Esophagus (tissue), 2 donors: Measurements from ENCODE around the gene SPOP. TPM values are rescaled to one million over a fixed set of nuclear protein-coding genes. Genes with fewer than 3 reads are reported as not detected.

Source experiments
- H3K27ac ChIP-seq, 2 donors: one replicate each; pipeline ENCODE4 v1.5.1; 2013; ENCODE audit warnings: low read depth in 2 of 2, mild to moderate bottlenecking in 2 of 2, inconsistent platforms in 1 of 2, low read length in 1 of 2, moderate library complexity in 1 of 2
- H3K27me3 ChIP-seq, 2 donors: one replicate each; pipeline ENCODE4 v1.6.1; 2013; ENCODE audit warnings: low read length in 2 of 2, control low read depth in 1 of 2, mild to moderate bottlenecking in 1 of 2; ENCODE audit not compliant: insufficient read depth in 2 of 2, control insufficient read depth in 1 of 2
- H3K36me3 ChIP-seq, 2 donors: one replicate each; pipeline ENCODE4 v1.6.1; 2013; ENCODE audit warnings: low read length in 1 of 2; ENCODE audit not compliant: control insufficient read depth in 2 of 2, insufficient read depth in 2 of 2
- H3K4me1 ChIP-seq, 2 donors: one replicate each; pipeline ENCODE4 v1.6.1; 2013; ENCODE audit warnings: low read length in 1 of 2; ENCODE audit not compliant: control insufficient read depth in 2 of 2, insufficient read depth in 2 of 2
- H3K4me3 ChIP-seq, 2 donors: one replicate each; pipeline ENCODE4 v1.5.1; 2013; ENCODE audit warnings: low read length in 2 of 2, mild to moderate bottlenecking in 2 of 2, low read depth in 1 of 2, moderate library complexity in 1 of 2
- H3K9me3 ChIP-seq, 2 donors: one replicate each; pipeline ENCODE4 v1.6.1; 2013; ENCODE audit warnings: mild to moderate bottlenecking in 2 of 2, low read depth in 1 of 2, low read length in 1 of 2, moderate library complexity in 1 of 2; ENCODE audit not compliant: control insufficient read depth in 2 of 2, insufficient read depth in 1 of 2
- WGBS, 2 donors: extraction: QIAGEN DNeasy Blood & Tissue Kit; methylation state at CpG; one replicate each; pipeline ENCODE4 v1.1.7; 2013; 5-methylcytosine and 5-hydroxymethylcytosine counted together
- polyA plus RNA-seq, 2 donors: library from polyadenylated mRNA; stranded (reverse); fragments of 200-250 nt; gene quantifications; one replicate each; pipeline ENCODE4 v1.2.3, GENCODE V29; 2013
- donor health status: healthy with polysubstance abuse.
- donor health status: Bipolar disorder and iron deficiency.

Gene SPOP
- polyA plus RNA-seq, 2 donors, result 15.1 to 22.6 TPM

DNA sequence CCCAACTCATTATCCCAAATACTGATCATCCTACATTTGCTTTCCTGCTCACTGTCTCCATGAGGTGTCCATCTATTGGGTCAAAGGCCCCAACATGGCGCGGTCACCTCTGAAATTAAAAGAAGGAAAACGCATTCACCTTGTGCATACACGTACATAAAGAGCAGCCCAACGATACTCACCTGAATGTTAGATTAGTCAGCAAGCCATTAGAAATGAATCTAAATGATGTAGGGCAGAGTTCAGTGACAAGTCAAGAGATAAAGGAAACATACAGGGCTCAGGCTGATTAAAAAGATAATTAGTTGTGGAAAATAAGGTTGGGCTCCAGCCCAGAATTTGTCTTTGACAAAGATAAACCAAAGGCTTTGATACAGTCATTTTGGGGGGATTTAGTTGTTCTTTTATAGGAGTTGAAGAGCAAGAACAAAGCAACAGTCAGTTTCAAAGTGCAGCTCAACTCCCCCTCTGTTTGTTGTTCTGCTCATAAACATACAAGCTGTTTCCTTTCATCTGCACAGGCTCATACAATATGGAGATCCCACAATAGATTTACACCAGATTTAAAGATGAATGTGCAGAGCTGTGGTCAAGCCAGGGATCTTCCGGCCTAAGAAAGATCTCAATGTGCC is 81.2 kb downstream of the SPOP start:
- H3K27me3 ChIP-seq, result no peaks in the 10 kb centered on the region
- WGBS, 2 donors, result 85 to 89% methylated on average over 6 of the region's 6 CpGs
- peaks cover 4 to 9% of the 10 kb centered on the region in 2 donors for H3K36me3 ChIP-seq
- H3K9me3 ChIP-seq, result no peaks in the 10 kb centered on the region
- no peaks in the 10 kb centered on the region for H3K4me1 ChIP-seq
- H3K4me3 ChIP-seq, result no peak overlapping the region
- H3K27ac ChIP-seq, result no peak overlapping the region

DNA sequence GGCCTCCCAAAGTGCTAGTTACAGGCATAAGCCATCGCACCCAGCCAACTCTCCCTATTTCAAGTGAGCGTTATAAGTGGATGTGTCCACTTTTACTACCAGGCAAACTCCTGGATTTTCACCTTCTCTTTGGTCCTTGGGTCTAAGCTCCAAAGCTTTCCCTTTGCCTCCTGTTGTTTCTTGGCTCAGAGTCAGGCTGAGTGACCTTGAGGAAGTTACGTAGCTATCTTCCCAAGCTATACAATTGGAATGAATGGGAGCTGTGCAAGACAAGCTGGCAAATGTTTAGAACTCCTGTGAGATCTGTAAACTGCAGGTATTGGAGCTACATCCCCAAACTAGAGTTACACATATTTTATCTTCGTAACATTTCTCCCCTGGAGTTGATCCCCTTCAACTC is 81.9 kb downstream of the SPOP start:
- 90 to 96% methylated on average over 4 of the region's 4 CpGs for WGBS, 2 donors
- no peaks in the 10 kb centered on the region for H3K4me1 ChIP-seq
- no peak overlapping the region for H3K27ac ChIP-seq
- H3K4me3 ChIP-seq, result no peak overlapping the region
- no peaks in the 10 kb centered on the region for H3K27me3 ChIP-seq
- no peaks in the 10 kb centered on the region for H3K9me3 ChIP-seq
- H3K36me3 ChIP-seq, result peaks cover 4 to 7% of the 10 kb centered on the region in 2 donors

DNA sequence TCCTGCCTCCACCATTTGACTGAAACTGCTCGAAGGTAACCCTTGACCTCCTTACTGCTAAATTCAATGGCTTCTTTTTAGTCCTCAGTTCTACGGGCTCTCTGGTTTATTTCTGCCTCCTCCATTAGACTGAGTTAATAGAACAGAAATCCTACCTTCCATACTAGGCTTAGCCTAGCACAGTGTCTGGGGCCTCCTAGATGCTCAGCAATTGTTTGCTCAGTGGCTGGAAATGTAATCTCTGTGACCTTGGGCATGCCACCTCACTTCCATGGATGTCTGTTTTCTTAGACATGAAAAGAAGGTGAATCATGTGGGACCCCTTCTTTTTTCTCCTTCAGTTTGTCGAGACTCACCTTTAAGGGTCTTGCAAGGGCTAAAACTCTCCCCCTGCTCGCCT is 82.6 kb downstream of the SPOP start:
- H3K27ac ChIP-seq, result no peak overlapping the region
- H3K27me3 ChIP-seq, result no peaks in the 10 kb centered on the region
- H3K4me1 ChIP-seq, result no peaks in the 10 kb centered on the region
- no peak overlapping the region for H3K4me3 ChIP-seq
- H3K9me3 ChIP-seq, result no peaks in the 10 kb centered on the region
- peaks cover 0 to 6% of the 10 kb centered on the region in 2 donors for H3K36me3 ChIP-seq
- 95 to 96% methylated on average over 4 of the region's 4 CpGs for WGBS, 2 donors

DNA sequence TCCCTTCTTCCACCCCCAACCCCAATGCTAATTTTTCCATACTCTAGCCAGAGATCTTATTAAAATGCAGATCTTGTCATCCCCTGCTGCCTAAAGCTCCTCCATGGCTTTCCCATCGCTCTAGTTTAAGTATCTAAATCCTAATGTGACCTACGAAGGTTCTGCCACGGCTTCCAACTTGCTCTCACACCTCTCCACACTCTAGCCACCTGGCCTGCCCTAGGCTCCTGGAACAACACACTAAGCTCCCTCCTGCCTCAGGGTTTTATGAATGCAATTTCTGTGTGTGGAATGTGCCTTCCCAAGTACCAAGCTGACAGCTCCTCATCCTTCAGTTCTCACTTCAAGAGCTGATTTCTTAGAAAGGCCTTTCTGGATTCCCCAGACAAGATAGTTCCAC is 85.6 kb downstream of the SPOP start:
- Histone ChIP-seq H3K4me1 (no peaks in the 10 kb centered on the region), H3K9me3 (no peaks in the 10 kb centered on the region), H3K4me3 (no peak overlapping the region), H3K36me3 (no peaks in the 10 kb centered on the region), H3K27me3 (no peaks in the 10 kb centered on the region), H3K27ac (no peak overlapping the region)
- 89 to 92% methylated on average over 3 of the region's 3 CpGs for WGBS, 2 donors

DNA sequence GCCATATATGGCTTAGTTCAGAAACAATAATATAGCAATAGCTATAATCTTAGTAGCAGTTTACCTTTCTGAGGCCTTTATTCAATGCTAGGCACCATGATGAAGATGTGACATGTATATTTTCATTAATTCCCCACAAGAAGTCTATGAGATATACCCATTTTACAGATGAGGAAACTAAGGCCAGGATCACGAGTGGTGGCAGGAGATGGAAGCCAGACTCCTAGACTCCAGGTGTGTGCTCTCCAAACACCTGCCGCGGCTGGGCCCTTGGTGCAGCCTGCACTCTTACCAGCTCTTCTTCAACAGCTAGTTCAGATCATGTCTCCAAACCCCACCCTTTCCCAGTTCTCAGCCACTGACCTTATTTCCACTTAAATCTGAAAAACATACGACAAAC is 87.0 kb downstream of the SPOP start:
- no peaks in the 10 kb centered on the region for H3K36me3 ChIP-seq
- 97 to 98% methylated on average over 4 of the region's 4 CpGs for WGBS, 2 donors
- H3K4me1 ChIP-seq, result no peaks in the 10 kb centered on the region
- no peaks in the 10 kb centered on the region for H3K27me3 ChIP-seq
- no peaks in the 10 kb centered on the region for H3K9me3 ChIP-seq
- no peak overlapping the region for H3K4me3 ChIP-seq
- H3K27ac ChIP-seq, result no peak overlapping the region

DNA sequence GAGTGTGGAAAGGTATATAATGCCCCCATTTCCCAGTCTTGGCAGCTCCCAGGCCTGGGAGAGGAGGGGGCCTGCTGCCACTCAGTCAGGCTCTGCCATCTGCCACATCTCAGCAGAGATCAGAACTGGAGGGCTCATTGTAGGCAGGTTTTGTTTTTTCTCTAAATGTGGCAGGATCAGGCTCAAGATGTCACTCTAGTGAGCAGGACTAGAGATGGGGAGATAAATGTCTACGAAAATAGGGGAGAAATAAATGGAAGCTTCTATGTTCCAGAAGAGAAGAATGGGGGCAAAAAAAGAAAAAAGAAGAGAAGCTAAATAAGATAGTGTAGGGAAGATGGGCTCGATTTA is 88.3 kb downstream of the SPOP start:
- Histone ChIP-seq H3K36me3 (no peaks in the 10 kb centered on the region), H3K9me3 (no peaks in the 10 kb centered on the region), H3K27me3 (no peaks in the 10 kb centered on the region), H3K4me3 (no peak overlapping the region), H3K4me1 (no peaks in the 10 kb centered on the region), H3K27ac (no peak overlapping the region)
- 90 to 94% methylated on average over 2 of the region's 2 CpGs for WGBS, 2 donors

DNA sequence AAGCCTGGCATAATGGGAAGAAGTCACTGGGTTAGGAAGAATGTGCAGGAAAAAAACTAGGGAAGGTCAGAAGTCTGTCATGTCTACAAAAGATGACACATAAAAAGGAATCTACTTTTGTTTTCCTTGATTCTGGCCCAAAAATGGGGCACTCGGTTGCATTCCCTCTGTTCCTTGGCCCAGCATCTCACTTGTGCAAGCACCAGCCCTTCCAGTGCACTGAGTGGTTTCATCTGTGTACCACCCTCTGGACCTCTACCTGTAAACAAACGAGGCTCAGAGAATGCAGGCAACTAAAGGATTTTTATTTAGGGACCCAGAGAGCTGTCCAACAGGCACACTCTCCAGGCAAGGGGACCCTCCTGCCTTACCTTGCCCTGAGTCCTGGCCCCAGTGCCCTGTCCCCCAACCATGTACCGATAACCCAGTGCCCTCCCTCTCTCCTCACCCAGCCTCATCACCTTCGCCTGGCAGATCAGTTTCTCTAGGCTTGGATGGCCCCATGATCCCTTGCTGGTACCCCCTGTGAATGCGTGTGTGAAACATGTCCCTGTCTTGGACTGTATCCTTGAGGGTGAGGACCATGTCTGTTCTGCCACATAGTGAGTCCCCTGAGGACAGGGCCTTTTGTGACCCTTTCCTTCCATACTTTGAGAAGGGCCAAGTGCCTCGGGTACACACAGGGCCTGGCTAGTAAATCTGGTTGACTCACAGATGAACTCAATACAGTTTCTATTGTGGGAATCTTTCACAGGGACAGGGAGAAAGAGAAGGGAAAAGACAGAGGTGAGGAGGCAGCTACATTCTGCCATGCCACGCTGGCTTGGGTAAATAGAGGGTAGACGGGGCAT is 88.9 kb downstream of the SPOP start:
- Histone ChIP-seq H3K9me3 (no peaks in the 10 kb centered on the region), H3K27ac (no peak overlapping the region), H3K27me3 (no peaks in the 10 kb centered on the region), H3K4me1 (no peaks in the 10 kb centered on the region), H3K4me3 (no peak overlapping the region), H3K36me3 (no peaks in the 10 kb centered on the region)
- 74 to 81% methylated on average over 7 to 8 of the region's 8 CpGs for WGBS, 2 donors

DNA sequence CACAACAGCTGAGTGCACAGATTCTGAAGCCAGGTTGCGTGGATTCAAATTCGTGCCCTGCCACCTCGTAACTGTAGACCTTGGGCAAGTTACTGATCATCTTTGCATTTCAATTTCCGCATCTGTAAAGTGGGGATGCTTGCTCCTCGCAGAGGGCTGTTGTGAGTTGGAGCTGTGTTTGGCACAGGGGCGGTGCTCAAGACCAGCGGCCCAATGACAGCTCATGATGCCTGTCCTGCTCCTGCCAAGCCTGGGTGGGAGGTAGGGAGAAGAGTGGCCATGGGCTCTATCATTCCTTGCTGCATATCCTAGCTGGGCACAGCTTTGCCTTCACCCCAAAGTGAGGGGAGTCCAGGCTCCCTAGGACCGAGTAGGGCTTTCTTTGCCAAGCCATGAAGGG is 89.6 kb downstream of the SPOP start:
- Histone ChIP-seq H3K27ac (no peak overlapping the region), H3K36me3 (no peaks in the 10 kb centered on the region)

DNA sequence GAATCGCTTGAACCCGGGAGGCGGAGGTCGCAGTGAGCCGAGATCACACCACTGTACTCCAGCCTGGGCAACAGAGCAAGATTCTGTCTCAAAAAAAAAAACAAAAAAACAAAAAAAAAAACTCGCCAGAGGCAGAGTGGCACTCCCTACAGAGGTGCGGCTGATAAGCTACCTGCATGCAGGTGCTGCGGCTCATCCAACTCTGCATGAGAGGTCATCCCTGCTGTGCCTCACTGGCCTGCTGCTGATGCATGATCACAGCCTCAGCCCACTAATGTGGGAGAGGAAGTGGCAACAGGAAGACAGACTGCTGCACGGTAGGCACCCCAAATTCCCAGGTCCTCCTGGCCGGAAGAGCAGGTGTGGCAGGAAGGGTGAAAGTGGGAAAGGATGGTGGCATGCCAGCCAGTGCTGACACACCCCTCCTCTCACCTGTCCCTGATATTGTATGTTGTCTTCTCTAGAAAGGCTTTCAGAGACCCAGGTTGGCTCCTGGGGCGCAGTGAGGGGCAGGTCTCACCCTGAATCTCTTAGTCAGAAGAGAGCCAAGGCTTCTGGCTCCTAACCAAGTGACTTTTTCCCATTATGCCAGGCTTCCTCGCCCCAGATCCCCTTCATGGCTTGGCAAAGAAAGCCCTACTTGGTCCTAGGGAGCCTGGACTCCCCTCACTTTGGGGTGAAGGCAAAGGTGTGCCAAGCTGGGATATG is 90.4 kb downstream of the SPOP start:
- Histone ChIP-seq H3K4me3 (no peak overlapping the region), H3K27ac (no peak overlapping the region), H3K27me3 (no peaks in the 10 kb centered on the region), H3K4me1 (no peaks in the 10 kb centered on the region), H3K9me3 (no peaks in the 10 kb centered on the region), H3K36me3 (no peaks in the 10 kb centered on the region)
- 79 to 82% methylated on average over 12 of the region's 12 CpGs for WGBS, 2 donors

More for the DNA sequence above, 89.6 kb downstream of the SPOP start:
- Histone ChIP-seq H3K27me3 (no peaks in the 10 kb centered on the region), H3K4me1 (no peaks in the 10 kb centered on the region), H3K9me3 (no peaks in the 10 kb centered on the region), H3K4me3 (no peak overlapping the region)
- WGBS, 2 donors, result 87 to 88% methylated on average over 8 of the region's 8 CpGs
